Testis (tissue), 3 donors: ENCODE results near the gene NFATC1. TPM values are rescaled to one million over a fixed set of nuclear protein-coding genes. Genes with fewer than 3 reads are reported as not detected.

ENCODE experiments used
- DNase-seq: peaks from one replicate; pipeline ENCODE4 v3.0.0-alpha.2; 2019
- H3K27ac ChIP-seq, 2 donors: fragments of 200-600 bp; sonication (generic); one replicate each; pipeline ENCODE4 v1.5.1; 2019
- H3K27me3 ChIP-seq: fragments of 200-600 bp; sonication (generic); one replicate; pipeline ENCODE4 v1.5.1; 2019
- H3K36me3 ChIP-seq: fragments of 200-600 bp; sonication (generic); one replicate; pipeline ENCODE4 v1.5.1; 2017; ENCODE audit warnings: low read depth; ENCODE audit errors: missing control alignments
- H3K4me1 ChIP-seq: fragments of 200-600 bp; sonication (generic); one replicate; pipeline ENCODE4 v1.5.1; 2019
- H3K4me3 ChIP-seq, 2 donors: fragments of 200-600 bp; sonication (generic); one replicate each; pipeline ENCODE4 v1.5.1; 2017 to 2019
- H3K9me3 ChIP-seq: fragments of 200-600 bp; sonication (generic); one replicate; pipeline ENCODE4 v1.5.1; 2017
- POLR2A ChIP-seq: fragments of 450-650 bp; IDR thresholded peaks from one replicate; pipeline ENCODE4 v1.6.1; 2017; ENCODE audit warnings: antibody characterized with exemption, mild to moderate bottlenecking, moderate library complexity
- WGBS, 2 donors: methylation state at CpG; one replicate each; pipeline ENCODE4 v1.1.5; 2018; 5-methylcytosine and 5-hydroxymethylcytosine counted together
- intact Hi-C: fragments of 100-400 bp; cut with DNase I; formaldehyde crosslinking; loops from one replicate; pipeline ENCODE4 v1.15.1; 2023; ENCODE audit warnings: low total_unique reads
- polyA plus RNA-seq: library from polyadenylated mRNA; stranded (reverse); fragments of 350-450 nt; fragmentation: Illumina TruSeq; extraction: RNeasy Lipid Tissue Mini Kit (QIAGEN cat#74804); gene quantifications from one replicate; pipeline ENCODE4 v1.2.3, GENCODE V29; 2014; ENCODE audit warnings: low read depth, low replicate concordance; ENCODE audit not compliant: insufficient read depth
- total RNA-seq, 2 donors: library from RNA; depleted of rRNA; stranded (reverse); fragments of >200 nt; gene quantifications; one replicate each; pipeline ENCODE4 v1.2.3, GENCODE V29; 2016
- TF ChIP-seq, protein P1 (sequence below), 3 experiments: fragments of 450-650 bp in 2 of 3; fragments of 200-600 bp in 1 of 3; sonication (generic) in 1 of 3; IDR thresholded peaks; one replicate each; pipeline ENCODE4 v1.5.1; 2016 to 2019; ENCODE audit warnings: antibody characterized with exemption in 3 of 3, mild to moderate bottlenecking in 2 of 3, moderate library complexity in 1 of 3

NFATC1 gene
- total and polyA plus RNA-seq, 3 donors from 2014 or later: 22.2 to 28.1 (median 27.5) TPM

- Histone ChIP-seq H3K4me1 (peaks cover 3% of the 10 kb centered on the region), H3K27ac (no peak overlapping the region), H3K27me3 (no peaks in the 10 kb centered on the region), H3K36me3 (no peaks in the 10 kb centered on the region), H3K4me3 (no peak overlapping the region), H3K9me3 (no peaks in the 10 kb centered on the region)
- intact Hi-C loops: no loop called here
- TF ChIP-seq, protein P1, sequence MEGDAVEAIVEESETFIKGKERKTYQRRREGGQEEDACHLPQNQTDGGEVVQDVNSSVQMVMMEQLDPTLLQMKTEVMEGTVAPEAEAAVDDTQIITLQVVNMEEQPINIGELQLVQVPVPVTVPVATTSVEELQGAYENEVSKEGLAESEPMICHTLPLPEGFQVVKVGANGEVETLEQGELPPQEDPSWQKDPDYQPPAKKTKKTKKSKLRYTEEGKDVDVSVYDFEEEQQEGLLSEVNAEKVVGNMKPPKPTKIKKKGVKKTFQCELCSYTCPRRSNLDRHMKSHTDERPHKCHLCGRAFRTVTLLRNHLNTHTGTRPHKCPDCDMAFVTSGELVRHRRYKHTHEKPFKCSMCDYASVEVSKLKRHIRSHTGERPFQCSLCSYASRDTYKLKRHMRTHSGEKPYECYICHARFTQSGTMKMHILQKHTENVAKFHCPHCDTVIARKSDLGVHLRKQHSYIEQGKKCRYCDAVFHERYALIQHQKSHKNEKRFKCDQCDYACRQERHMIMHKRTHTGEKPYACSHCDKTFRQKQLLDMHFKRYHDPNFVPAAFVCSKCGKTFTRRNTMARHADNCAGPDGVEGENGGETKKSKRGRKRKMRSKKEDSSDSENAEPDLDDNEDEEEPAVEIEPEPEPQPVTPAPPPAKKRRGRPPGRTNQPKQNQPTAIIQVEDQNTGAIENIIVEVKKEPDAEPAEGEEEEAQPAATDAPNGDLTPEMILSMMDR (IDR thresholded peaks at IDR 0.05): no peak
- 87 to 88% methylated on average over 11 of the region's 11 CpGs for WGBS, 2 donors
- peak; percentile 11 for DNase-seq
Measured at GRCh38 chr18:79523206-79523735, 127.5 kb downstream of the NFATC1 start.

- DNase-seq: peak; percentile 21
- Histone ChIP-seq H3K27me3 (no peaks in the 10 kb centered on the region), H3K4me1 (peaks cover 3% of the 10 kb centered on the region), H3K9me3 (no peaks in the 10 kb centered on the region), H3K27ac (no peak overlapping the region), H3K4me3 (no peak overlapping the region), H3K36me3 (no peaks in the 10 kb centered on the region)
- WGBS, 2 donors: 80 to 81% methylated on average over 11 to 13 of the region's 13 CpGs
- no peak for TF ChIP-seq POLR2A
- TF ChIP-seq, protein P1 (IDR thresholded peaks at IDR 0.05): no peak
- intact Hi-C loops: no loop called here
Measured at GRCh38 chr18:79523736-79524180, 128.0 kb downstream of the NFATC1 start.

DNA sequence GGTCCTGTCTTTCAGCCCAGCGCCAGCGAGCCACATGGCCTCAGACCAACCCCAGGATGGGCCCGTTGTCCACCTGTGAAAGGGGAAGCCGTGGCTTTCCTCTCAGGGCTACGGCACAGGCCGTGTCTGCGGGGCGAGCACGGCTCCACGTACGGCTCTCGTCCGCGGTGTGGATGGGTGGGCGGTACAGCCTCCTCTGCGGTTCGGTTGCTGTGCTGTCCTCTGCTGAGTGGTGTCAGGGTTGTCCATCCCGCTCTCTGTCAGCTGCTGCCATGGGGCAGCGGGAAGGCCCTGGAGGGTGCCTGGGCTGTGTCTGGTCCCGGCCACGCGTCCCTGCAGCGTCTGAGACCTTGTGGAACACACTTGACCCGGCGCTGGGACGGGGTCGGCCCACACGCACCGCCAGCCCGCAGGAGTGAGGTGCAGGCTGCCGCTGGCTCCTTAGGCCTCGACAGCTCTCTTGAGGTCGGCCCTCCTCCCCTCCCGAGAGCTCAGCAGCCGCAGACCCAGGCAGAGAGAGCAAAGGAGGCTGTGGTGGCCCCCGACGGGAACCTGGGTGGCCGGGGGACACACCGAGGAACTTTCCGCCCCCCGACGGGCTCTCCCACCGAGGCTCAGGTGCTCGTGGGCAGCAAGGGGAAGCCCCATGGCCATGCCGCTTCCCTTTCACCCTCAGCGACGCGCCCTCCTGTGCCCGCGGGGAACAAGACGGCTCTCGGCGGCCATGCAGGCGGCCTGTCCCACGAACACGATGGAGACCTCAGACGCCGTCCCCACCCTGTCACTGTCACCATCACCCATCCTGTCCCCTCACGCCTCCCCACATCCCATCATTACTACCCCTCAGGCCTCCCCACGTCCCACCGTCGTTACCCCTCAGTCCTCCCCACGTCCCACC is 128.7 kb downstream of the NFATC1 start:
- H3K9me3 ChIP-seq: no peaks in the 10 kb centered on the region
- 91 to 92% methylated on average over 18 to 63 of the region's 63 CpGs for WGBS, 2 donors
- DNase-seq: peak; percentile 12
- intact Hi-C loops: loop anchor here (5.0 kb wide), 1 partner anchor 142 kb away; no protein-coding TSS in a partner anchor
- TF ChIP-seq, protein P1 (IDR thresholded peaks at IDR 0.05): no peak
- no peak for TF ChIP-seq POLR2A
- no peaks in the 10 kb centered on the region for H3K36me3 ChIP-seq
- peaks cover 3% of the 10 kb centered on the region for H3K4me1 ChIP-seq
- no peak overlapping the region for H3K4me3 ChIP-seq
- H3K27ac ChIP-seq: no peak overlapping the region
- H3K27me3 ChIP-seq: no peaks in the 10 kb centered on the region

DNA sequence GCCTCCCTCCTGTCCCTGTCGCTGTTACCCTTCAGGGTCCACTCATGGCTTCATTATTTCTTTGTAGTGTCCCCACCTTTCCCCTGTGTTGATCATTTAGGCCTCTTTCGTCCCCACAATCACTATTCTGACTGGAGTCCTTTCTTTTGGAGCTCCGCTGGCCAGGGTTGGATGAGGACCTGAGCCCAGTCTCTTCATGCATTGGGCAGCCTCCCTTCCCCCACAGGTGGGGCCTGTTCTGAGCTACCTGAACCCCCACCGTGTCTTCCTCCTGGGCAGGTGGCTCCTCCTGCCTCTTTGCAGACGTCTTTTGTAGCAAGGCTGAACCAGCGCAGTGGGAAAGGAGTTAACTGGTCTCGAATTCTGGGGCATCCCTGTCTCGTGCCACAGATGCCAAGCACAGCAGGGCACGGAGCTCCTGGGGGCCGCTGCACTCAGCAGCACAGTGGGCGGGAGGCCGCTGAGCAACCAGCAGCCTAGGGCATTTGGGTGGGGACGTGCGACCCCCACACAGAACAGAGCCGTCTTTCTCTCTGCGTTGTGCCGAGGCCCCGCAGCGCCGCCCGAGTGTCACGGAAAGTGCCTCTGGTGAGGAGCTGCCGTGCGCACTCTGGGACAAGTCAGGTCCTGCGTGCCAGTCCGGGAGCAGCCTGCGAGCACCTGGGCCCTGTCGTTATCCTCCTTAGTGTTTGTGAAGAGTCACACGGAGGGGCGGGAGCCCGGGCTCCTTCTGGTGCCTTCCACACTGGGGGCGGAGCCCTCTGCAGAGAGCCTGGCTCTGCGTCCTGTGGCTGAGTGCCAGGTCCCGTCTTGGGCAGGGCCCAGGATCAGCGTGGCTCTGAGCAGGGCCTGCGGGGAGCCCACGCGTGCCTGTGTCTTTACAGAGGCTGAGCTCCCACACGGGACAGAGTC is 130.1 kb downstream of the NFATC1 start:
- Histone ChIP-seq H3K36me3 (no peaks in the 10 kb centered on the region), H3K27me3 (no peaks in the 10 kb centered on the region), H3K27ac (no peak overlapping the region), H3K9me3 (no peaks in the 10 kb centered on the region), H3K4me3 (no peak overlapping the region), H3K4me1 (peaks cover 3% of the 10 kb centered on the region)
- intact Hi-C loops: loop anchor here (5.0 kb wide), 1 partner anchor 144 kb away; no protein-coding TSS in a partner anchor
- 76 to 79% methylated on average over 22 to 37 of the region's 39 CpGs for WGBS, 2 donors
- DNase-seq: no peak
- TF ChIP-seq POLR2A: no peak
- TF ChIP-seq, protein P1 (IDR thresholded peaks at IDR 0.05): no peak
